Adrenal gland (tissue), 5 donors: ENCODE data around the gene KRTAP6-2.

Experiments used
- CTCF ChIP-seq, 6 experiments: fragments of 450-650 bp in 4 of 6; fragments of 200-600 bp in 2 of 6; sonication (generic) in 1 of 6; IDR thresholded peaks; 1 replicate in 5 of 6; 2 replicates in 1 of 6; pipeline versions ENCODE4 v1.5.1 to v1.8.0; 2016 to 2021; ENCODE audit warnings: antibody characterized with exemption in 6 of 6, mild to moderate bottlenecking in 2 of 6, moderate library complexity in 1 of 6
- POLR2A ChIP-seq, 2 donors: fragments of 450-650 bp; IDR thresholded peaks; one replicate each; pipeline ENCODE4 v1.6.1; 2017; ENCODE audit warnings: antibody characterized with exemption in 2 of 2, mild to moderate bottlenecking in 2 of 2, moderate library complexity in 1 of 2
- donor health status: DM: no; HTN: no; CAD: no.

GRCh38 chr21:30638686-30639085 is 40.0 kb upstream of the KRTAP6-2 start:
- no peak for TF ChIP-seq CTCF (IDR thresholded peaks at IDR 0.05)
- TF ChIP-seq POLR2A (IDR thresholded peaks at IDR 0.05): no peak
